ENCODE results near the gene GXYLT1. TPM values are rescaled to one million over a fixed set of nuclear protein-coding genes. Genes with fewer than 3 reads are reported as not detected.
A peak's percentile ranks its signal among the peaks of the same experiment; 100 is the strongest.
"Not testable (repeated sequence)": the region's sequence is repeated elsewhere in the genome, so short reads cannot be mapped to it uniquely, and the experiment has no call there.

GXYLT1 gene
- 1 to 10 TPM; 8.5 to 9.3 TPM for total RNA-seq
- long read RNA-seq, full-length matches to known transcripts = 11 of 15 reads
- long read RNA-seq, partial matches to known transcripts = 1 of 15 reads
- long read RNA-seq, other reads (novel, unspliced or antisense) = 3 of 15 reads

GRCh38 chr12:42144408-42145196, at the start of gene GXYLT1:
TSS of gene GXYLT1 (minus strand) at chr12:42144874. CDS start at chr12:42144646, 228 bp downstream.
- intact Hi-C loops (cut with DNase I, micrococcal nuclease) = loop anchor here in 1 of 2 donors (5.0 kb wide), 1 partner anchor 183 kb away; the partner anchor contains the start of genes PPHLN1 and ZCRB1

DNA sequence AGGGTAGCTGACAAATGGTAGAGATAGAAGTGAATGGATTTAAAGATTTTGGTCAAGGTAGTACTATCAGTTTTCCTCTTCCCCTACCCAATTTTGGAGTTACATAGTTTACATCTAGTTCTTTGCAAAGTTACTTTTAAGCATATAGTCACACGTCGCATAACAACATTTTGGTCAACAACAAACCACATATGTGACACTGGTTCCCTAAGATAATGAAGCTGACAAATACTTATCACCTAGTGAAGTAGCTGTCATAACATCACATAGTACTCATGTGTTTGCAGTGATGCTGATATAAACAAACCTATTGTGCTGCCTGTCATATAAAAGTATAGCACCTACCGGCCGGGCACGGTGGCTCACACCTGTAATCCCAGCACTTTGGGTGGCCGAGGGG, 48.0 kb upstream of the GXYLT1 start:
- DNase-seq (no peak), ATAC-seq (no peak)
- intact Hi-C loops (cut with DNase I, micrococcal nuclease) = no loop called here

More at GRCh38 chr12:42144408-42145196, at the start of gene GXYLT1:
- ATAC-seq (peak; percentile 96), DNase-seq (peak; percentile 93)

- intact Hi-C loops (cut with DNase I, micrococcal nuclease) = no loop called here
- no peak for ATAC-seq
- no peak for DNase-seq
These were observed 47.6 kb upstream of the GXYLT1 start for GRCh38 chr12:42192258-42192657.

- no peak for ATAC-seq
- DNase-seq = no peak
- intact Hi-C loops (cut with DNase I, micrococcal nuclease) = no loop called here
These were observed 45.7 kb upstream of the GXYLT1 start for GRCh38 chr12:42190376-42190775.

- ATAC-seq; DNase-seq; intact Hi-C loops (cut with DNase I, micrococcal nuclease): not testable (repeated sequence)
These were observed 43.6 kb upstream of the GXYLT1 start for GRCh38 chr12:42188275-42188674.

GRCh38 chr12:42187799-42188198, 43.1 kb upstream of the GXYLT1 start:
- intact Hi-C loops (cut with DNase I, micrococcal nuclease) = no loop called here
- no peak for DNase-seq
- ATAC-seq = no peak

DNA sequence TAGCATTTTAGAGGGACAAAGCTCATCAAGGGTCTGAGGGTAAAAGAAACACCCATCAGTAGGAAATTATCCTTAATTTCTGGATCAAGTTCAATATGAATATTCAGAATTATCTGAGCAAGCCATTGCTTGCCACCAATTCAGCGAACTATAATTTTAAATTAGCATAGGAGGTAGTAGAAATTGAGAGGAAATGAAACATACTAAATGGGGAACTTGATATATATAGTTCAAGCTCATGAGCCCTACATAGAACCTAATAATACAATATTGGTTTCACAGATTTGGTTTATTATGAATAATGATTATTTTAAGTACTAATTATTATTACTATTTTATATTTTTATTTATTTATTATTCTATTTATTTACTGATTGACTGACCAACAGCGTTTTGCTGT, 42.1 kb upstream of the GXYLT1 start:
- intact Hi-C loops (cut with DNase I, micrococcal nuclease) = no loop called here
- no peak for ATAC-seq

GRCh38 chr12:42182394-42182793, 37.7 kb upstream of the GXYLT1 start:
- intact Hi-C loops (cut with DNase I, micrococcal nuclease) = no loop called here
- DNase-seq = no peak
- ATAC-seq = no peak

More for the DNA sequence above, 42.1 kb upstream of the GXYLT1 start:
- no peak for DNase-seq

DNA sequence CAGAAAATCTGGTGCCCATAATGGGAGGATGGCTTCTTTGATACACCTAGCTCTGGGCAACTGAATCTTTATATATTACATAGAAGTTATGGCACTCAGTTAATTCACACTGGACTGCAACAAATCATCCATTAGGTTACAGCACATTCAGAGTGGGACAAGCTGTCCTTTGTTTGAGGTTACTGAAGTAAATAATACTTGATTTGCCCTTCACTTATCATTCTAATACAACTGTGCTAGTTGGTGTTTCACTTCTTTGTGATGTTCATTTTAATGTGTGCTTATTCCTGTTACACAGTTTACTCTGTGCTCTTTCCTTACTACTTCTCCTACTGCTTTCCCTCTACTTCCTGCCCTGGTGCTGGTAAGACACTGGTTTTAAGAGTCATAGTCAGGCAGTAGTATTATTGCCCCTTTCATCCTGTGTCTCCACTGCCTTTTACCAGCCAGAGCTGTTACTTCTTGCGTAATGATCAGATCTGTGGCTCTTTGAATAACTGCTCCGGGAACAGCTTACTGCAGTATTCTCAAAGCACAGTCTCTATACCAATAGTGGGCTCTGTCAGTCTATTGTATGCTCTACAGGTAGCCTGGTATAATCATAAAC, 36.4 kb upstream of the GXYLT1 start:
- intact Hi-C loops (cut with DNase I, micrococcal nuclease) = no loop called here
- ATAC-seq (no peak), DNase-seq (no peak)

DNA sequence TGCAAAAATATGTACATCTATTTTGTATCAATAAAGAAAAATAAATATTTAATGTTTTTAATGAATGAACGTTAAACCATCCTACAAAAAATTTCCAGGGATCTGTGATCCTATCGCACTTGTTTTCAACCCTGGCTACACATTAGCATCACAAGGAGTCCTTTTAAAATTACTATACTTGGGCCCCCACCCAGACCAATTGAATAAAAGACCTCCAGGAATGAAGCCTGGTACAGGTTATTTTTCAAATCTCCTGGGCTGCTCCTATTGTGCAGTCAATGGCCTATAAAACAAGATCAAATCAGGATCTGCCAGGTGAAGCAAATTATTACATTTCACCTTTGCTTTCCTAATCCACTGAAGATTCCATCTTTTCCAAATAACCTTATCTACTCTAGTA, 33.4 kb upstream of the GXYLT1 start:
- no peak for ATAC-seq
- no peak for DNase-seq
- intact Hi-C loops (cut with DNase I, micrococcal nuclease) = no loop called here

- intact Hi-C loops (cut with DNase I, micrococcal nuclease) = no loop called here
- DNase-seq = no peak
- no peak for ATAC-seq
These were observed 30.3 kb upstream of the GXYLT1 start for GRCh38 chr12:42174978-42175377.

DNA sequence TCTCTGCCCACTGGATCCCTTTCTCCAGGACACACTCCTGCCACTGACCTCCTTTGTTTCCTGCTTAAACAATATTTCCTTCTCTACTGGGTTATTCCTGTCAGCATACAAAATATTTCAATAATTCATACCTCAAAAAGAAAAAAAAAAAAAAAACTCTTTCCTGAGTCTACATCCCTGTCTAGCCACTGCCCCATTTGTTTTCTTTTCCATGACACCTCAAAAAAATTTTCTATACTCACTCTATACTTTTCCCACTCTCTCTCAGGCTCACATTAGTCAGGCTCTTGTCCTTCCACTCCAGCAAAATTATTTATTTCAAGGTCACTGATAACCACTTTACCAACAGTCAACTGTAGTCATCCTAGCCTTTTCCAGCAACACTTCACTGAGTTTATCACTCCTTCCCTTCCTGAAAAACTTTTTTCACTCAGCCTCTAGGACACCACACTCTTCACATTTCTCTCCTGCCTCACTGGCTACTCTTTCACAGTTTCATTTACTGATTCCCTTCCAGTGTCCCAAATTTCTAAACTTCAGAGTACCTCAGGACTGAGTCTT, 29.4 kb upstream of the GXYLT1 start:
- DNase-seq (no peak), ATAC-seq (no peak)
- intact Hi-C loops (cut with DNase I, micrococcal nuclease) = no loop called here

DNA sequence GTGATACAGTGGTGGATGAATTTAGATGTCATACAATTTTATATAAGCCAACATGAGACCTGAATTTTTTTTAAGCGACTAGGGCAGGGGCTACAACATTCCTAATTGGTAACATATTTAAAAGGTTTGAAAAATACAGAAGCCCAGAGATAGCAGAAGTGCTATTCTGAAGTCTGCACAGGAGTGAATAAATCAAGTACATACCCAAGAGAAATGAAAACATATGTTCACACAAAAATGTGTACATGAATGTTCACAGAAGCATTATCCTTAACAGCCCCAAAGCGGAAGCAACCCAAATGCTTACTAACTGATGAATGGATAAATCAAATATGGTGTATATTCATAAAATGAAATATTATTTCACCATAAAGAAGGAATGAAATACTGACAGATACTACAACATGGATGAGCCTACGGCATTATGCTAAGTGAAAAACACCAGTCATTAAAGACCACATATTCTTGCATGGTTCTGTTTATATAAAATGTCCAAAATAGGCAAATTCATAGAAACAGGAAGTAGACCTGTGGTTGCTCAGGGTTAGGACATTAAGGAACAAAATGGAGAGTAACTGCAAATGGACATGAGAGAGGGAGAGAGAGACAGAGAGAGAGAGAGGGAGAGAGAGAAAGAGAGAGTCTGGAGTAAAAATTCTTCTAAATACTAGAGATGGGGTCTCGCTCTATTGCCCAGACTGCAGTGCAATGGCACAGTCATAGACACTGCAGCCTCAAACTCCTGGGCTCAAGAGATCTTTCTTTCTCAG, 28.0 kb upstream of the GXYLT1 start:
- intact Hi-C loops (cut with DNase I, micrococcal nuclease) = no loop called here
- ATAC-seq (no peak), DNase-seq (no peak)

- DNase-seq = no peak
- ATAC-seq = no peak
- intact Hi-C loops (cut with DNase I, micrococcal nuclease) = no loop called here
These were observed 23.0 kb upstream of the GXYLT1 start for GRCh38 chr12:42167711-42168110.

GRCh38 chr12:42166501-42166900, 21.8 kb upstream of the GXYLT1 start:
- DNase-seq = no peak
- intact Hi-C loops (cut with DNase I, micrococcal nuclease) = no loop called here
- ATAC-seq = no peak

DNA sequence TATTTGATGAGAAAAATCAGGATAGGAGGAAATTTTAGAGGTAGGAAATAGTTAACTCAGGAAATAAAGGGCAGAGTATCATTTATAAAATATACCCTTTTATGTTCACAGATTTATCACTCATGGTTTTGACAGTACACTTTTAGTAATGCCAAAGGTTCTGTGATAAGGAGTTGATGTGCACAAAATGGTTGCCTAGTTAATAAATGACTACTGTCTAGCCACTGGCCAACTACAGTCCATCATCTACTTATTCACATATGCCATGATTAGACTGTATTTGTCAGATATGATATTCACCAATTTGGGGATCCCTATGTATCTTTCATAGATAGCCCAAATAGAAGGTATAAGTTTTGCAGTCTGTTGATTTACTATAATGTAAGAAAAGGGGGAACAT, 19.2 kb upstream of the GXYLT1 start:
- peak; percentile 76 for ATAC-seq
- intact Hi-C loops (cut with DNase I, micrococcal nuclease) = no loop called here

DNA sequence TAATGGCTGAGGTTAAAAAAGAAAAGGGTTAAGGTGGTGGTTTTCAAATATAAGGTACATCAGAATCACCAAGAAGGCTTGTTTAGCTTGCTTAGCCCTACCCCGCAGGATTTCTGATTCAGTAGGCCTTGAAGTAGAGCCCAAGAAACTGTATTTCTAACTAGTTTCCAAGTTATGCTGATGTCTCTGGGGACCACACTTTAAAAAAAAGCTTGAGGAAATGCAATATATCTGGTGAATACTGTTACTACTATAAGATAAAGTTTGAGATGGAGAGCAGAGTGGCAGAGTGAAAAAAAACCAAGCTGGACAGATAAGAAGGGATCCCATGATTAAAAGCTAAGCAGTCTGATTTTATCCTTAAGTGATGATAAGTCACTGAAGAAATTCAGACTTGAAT, 18.3 kb upstream of the GXYLT1 start:
- DNase-seq (no peak), ATAC-seq (no peak)
- intact Hi-C loops (cut with DNase I, micrococcal nuclease) = no loop called here

More for the DNA sequence above, 19.2 kb upstream of the GXYLT1 start:
- DNase-seq = no peak

DNA sequence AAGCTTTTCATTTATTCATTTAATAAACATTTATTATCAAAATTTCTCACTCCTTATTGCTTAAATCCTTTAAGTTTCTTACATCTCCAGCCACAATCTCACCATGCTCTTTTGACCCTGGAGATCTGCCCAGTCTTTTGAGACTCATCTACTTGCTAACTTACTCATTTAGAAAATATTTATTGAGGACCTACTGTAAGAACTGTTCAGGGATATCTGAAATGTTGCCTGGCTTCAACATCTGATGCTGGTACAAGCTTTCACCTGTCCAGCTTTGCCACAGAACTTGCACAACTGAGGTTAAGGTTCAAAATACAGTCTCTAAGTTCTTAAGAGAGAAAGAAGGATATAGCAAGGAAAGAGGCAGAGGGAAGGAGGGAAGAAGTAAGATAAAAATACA, 17.5 kb upstream of the GXYLT1 start:
- ATAC-seq (no peak), DNase-seq (no peak)
- intact Hi-C loops (cut with DNase I, micrococcal nuclease) = no loop called here

DNA sequence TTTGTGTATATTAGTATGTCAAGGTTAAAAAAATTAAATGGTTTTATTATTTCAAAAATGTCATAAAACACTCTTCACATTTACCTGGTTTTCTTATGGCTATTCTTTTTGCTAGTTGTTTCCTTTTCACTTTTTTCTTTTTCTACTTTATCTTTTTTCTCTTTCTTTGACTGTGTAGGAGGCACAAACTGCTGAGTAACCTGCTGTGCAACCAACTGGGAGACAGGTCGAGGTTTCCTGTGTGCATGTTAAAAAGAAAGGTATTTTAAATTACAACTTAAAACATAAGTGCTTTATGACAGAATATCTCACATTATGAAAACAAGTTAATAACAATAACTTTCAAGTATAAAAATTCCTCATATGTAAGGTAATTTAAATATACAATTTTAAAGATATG, 16.9 kb upstream of the GXYLT1 start:
- DNase-seq = no peak
- ATAC-seq = no peak
- intact Hi-C loops (cut with DNase I, micrococcal nuclease) = no loop called here
